PFSK-1 (cell line): ENCODE measurements around the gene GMPPA.

Experiments used
- POLR2AphosphoS5 ChIP-seq: IDR thresholded peaks from 2 replicates; pipeline ENCODE4 v1.6.1; 2012; ENCODE audit warnings: low read depth, mild to moderate bottlenecking, control low read depth, low read length, moderate library complexity
- REST ChIP-seq, 2 experiments: IDR thresholded peaks; 2 replicates each; pipeline versions ENCODE4 v1.6.1 to v1.8.0; 2011 to 2012; ENCODE audit warnings: low read depth in 2 of 2, low read length in 2 of 2, control low read depth in 1 of 2, inconsistent platforms in 1 of 2, mild to moderate bottlenecking in 1 of 2, moderate library complexity in 1 of 2; ENCODE audit not compliant: insufficient read depth in 1 of 2
- SIN3A ChIP-seq: IDR thresholded peaks from 2 replicates; pipeline ENCODE4 v1.6.1; 2012; ENCODE audit warnings: mild to moderate bottlenecking, low read length, moderate library complexity, borderline replicate concordance; ENCODE audit not compliant: insufficient read depth

GRCh38 chr2:219469186-219469724 is 29.4 kb upstream of the GMPPA start:
- TF ChIP-seq POLR2AphosphoS5 (no peak), REST (IDR thresholded peaks at IDR 0.05; ENCODE audit: insufficient read depth in 1 of 2, low read depth in 2 of 2, low read length in 2 of 2) (no peak), SIN3A (no peak)
